Measurements from ENCODE around the gene VPS16.

- TF ChIP-seq RAD21 (IDR thresholded peaks at IDR 0.05; ENCODE audit: low read length) (no peak), POLR2A (IDR thresholded peaks at IDR 0.05; ENCODE audit: low read depth, low read length) (no peak), CHD1 (IDR thresholded peaks at IDR 0.05; ENCODE audit: low read depth, low read length) (no peak), CTCF (conservative IDR thresholded peaks at IDR 0.05; ENCODE audit: low read depth, low read length) (no peak), USF2 (IDR thresholded peaks at IDR 0.05; ENCODE audit: low read depth, low read length) (peak; percentile 98), RCOR1 (IDR thresholded peaks at IDR 0.05; ENCODE audit: insufficient replicate concordance, low read length) (no peak), MAZ (IDR thresholded peaks at IDR 0.05; ENCODE audit: borderline replicate concordance, low read depth, low read length) (no peak; the same call in 1 of the 2 replicates)
Measured at GRCh38 chr20:2840138-2840966, at the start of gene VPS16, which contains the start of gene PCED1A.
